ENCODE results near the gene ITCH. TPM values are rescaled to one million over a fixed set of nuclear protein-coding genes. Genes with fewer than 3 reads are reported as not detected.
"Not testable (repeated sequence)": the region's sequence is repeated elsewhere in the genome, so short reads cannot be mapped to it uniquely, and the experiment has no call there.

Gene ITCH
- total RNA-seq, 1 experiment from 2014 or later, result 78.8 TPM

- Histone ChIP-seq H3K79me2 (ENCODE audit: insufficient read depth, low read length) (no peaks in the 10 kb centered on the region), H3K27ac (ENCODE audit: low read depth, low read length) (no peak overlapping the region), H3K9me3 (ENCODE audit: control insufficient read depth in 1 of 2, insufficient read depth in 1 of 2, low read depth in 1 of 2, low read length in 2 of 2) (no peaks in the 10 kb centered on the region), H2AFZ (ENCODE audit: low read depth, low read length, poor library complexity, severe bottlenecking) (no peak overlapping the region), H3K9ac (ENCODE audit: low read length) (no peak overlapping the region), H3K9me2 (ENCODE audit: insufficient read depth) (no peaks in the 10 kb centered on the region), H3K4me3 (replicated peaks in 1 of 2; ENCODE audit: low read depth in 1 of 2, low read length in 2 of 2) (no peak overlapping the region), H4K20me1 (ENCODE audit: insufficient read depth) (no peaks in the 10 kb centered on the region), H3K4me1 (ENCODE audit: control insufficient read depth in 1 of 2, insufficient read depth in 2 of 2, low read length in 2 of 2) (peaks cover 17 to 34% of the 10 kb centered on the region in 2 experiments), H3K36me3 (ENCODE audit: control insufficient read depth in 1 of 2, insufficient read depth in 2 of 2, low read length in 2 of 2) (no peaks in the 10 kb centered on the region), H3K4me2 (ENCODE audit: low read length) (no peak overlapping the region), H3K27me3 (ENCODE audit: insufficient read depth, low read length) (no peaks in the 10 kb centered on the region)
- no TSS peak for BruUV-seq (replicated peaks)
- POLR2A ChIA-PET, result no interaction called here
- intact Hi-C loops (cut with micrococcal nuclease), result no loop called here
- ATAC-seq (no peak), DNase-seq (ENCODE audit: low read depth, low spot score) (no peak)
- CTCF ChIA-PET, result no interaction called here
- RAD21 ChIA-PET (ENCODE audit: low non-redundant PET in 1 of 2, low total read pairs in 2 of 2, uncharacterized antibody in 2 of 2, unreplicated experiment in 2 of 2), result no interaction called here
- TF ChIP-seq CBX3 (IDR thresholded peaks at IDR 0.05; ENCODE audit: low read depth) (no peak), ZNF274 (IDR thresholded peaks at IDR 0.05; ENCODE audit: low read depth, low read length) (no peak), SP1 (IDR thresholded peaks at IDR 0.05; ENCODE audit: low read depth) (no peak), ZFX (IDR thresholded peaks at IDR 0.05) (no peak), MAX (IDR thresholded peaks at IDR 0.05) (no peak), TCF7L2 (IDR thresholded peaks at IDR 0.05; ENCODE audit: borderline replicate concordance, extremely low read depth, insufficient read depth, insufficient read length) (no peak), JUND (IDR thresholded peaks at IDR 0.05) (no peak), CTCF (IDR thresholded peaks at IDR 0.05 in 2 of 3, conservative IDR thresholded peaks at IDR 0.05 in 1 of 3; ENCODE audit: borderline replicate concordance in 1 of 3, insufficient read depth in 1 of 3, low read depth in 2 of 3, low read length in 2 of 3) (no peak), SRF (IDR thresholded peaks at IDR 0.05; ENCODE audit: low read depth) (no peak), POLR2A (IDR thresholded peaks at IDR 0.05; ENCODE audit: borderline replicate concordance, extremely low read depth, insufficient read depth, insufficient read length) (no peak), EZH2 (IDR thresholded peaks at IDR 0.05) (no peak), EGR1 (IDR thresholded peaks at IDR 0.05; ENCODE audit: low read depth) (no peak), EZH2phosphoT487 (IDR thresholded peaks at IDR 0.05; ENCODE audit: borderline replicate concordance) (no peak), SIN3A (IDR thresholded peaks at IDR 0.05; ENCODE audit: low read depth) (no peak), FOSL1 (IDR thresholded peaks at IDR 0.05; ENCODE audit: low read depth) (no peak), RAD21 (IDR thresholded peaks at IDR 0.05; ENCODE audit: low read depth) (no peak), ELF1 (IDR thresholded peaks at IDR 0.05; ENCODE audit: borderline replicate concordance, low read depth) (no peak), POLR2AphosphoS5 (IDR thresholded peaks at IDR 0.05; ENCODE audit: low read depth, low read length) (no peak), YY1 (IDR thresholded peaks at IDR 0.05; ENCODE audit: extremely low read depth, insufficient replicate concordance, low read depth, low read length) (no peak), CEBPB (IDR thresholded peaks at IDR 0.05; ENCODE audit: low read depth) (no peak)
Observed at GRCh38 chr20:34337982-34338726, 24.9 kb upstream of the ITCH start.

- intact Hi-C loops (cut with micrococcal nuclease); H3K4me3 ChIP-seq (replicated peaks in 1 of 2; ENCODE audit: low read depth in 1 of 2, low read length in 2 of 2); H3K9me3 ChIP-seq (ENCODE audit: control insufficient read depth in 1 of 2, insufficient read depth in 1 of 2, low read depth in 1 of 2, low read length in 2 of 2); H3K79me2 ChIP-seq (ENCODE audit: insufficient read depth, low read length); H4K20me1 ChIP-seq (ENCODE audit: insufficient read depth); ATAC-seq; H3K36me3 ChIP-seq (ENCODE audit: control insufficient read depth in 1 of 2, insufficient read depth in 2 of 2, low read length in 2 of 2); H3K9ac ChIP-seq (ENCODE audit: low read length); H3K9me2 ChIP-seq (ENCODE audit: insufficient read depth); H3K4me2 ChIP-seq (ENCODE audit: low read length); H3K27ac ChIP-seq (ENCODE audit: low read depth, low read length); CTCF ChIA-PET; H3K27me3 ChIP-seq (ENCODE audit: insufficient read depth, low read length); H2AFZ ChIP-seq (ENCODE audit: low read depth, low read length, poor library complexity, severe bottlenecking); BruUV-seq (replicated peaks); POLR2A ChIA-PET; DNase-seq (ENCODE audit: low read depth, low spot score): not testable (repeated sequence)
- RAD21 ChIA-PET (ENCODE audit: low non-redundant PET in 1 of 2, low total read pairs in 2 of 2, uncharacterized antibody in 2 of 2, unreplicated experiment in 2 of 2), result interaction anchor here in 1 of 2 experiments (1.7 kb wide), 1 partner anchor 28 kb away, joined by 4 read pairs; no protein-coding TSS in a partner anchor
- peaks cover 3 to 24% of the 10 kb centered on the region in 2 experiments for H3K4me1 ChIP-seq (ENCODE audit: control insufficient read depth in 1 of 2, insufficient read depth in 2 of 2, low read length in 2 of 2)
Observed at GRCh38 chr20:34340726-34341125, 22.3 kb upstream of the ITCH start.
